ENCODE results near the gene KRTAP5-1. TPM values are rescaled to one million over a fixed set of nuclear protein-coding genes. Genes with fewer than 3 reads are reported as not detected.

KRTAP5-1 gene
- total and polyA plus RNA-seq, 10 of the 15 experiments (the other 5 are each of a cell fraction or from before 2014, with no cell fraction given): not detected

DNA sequence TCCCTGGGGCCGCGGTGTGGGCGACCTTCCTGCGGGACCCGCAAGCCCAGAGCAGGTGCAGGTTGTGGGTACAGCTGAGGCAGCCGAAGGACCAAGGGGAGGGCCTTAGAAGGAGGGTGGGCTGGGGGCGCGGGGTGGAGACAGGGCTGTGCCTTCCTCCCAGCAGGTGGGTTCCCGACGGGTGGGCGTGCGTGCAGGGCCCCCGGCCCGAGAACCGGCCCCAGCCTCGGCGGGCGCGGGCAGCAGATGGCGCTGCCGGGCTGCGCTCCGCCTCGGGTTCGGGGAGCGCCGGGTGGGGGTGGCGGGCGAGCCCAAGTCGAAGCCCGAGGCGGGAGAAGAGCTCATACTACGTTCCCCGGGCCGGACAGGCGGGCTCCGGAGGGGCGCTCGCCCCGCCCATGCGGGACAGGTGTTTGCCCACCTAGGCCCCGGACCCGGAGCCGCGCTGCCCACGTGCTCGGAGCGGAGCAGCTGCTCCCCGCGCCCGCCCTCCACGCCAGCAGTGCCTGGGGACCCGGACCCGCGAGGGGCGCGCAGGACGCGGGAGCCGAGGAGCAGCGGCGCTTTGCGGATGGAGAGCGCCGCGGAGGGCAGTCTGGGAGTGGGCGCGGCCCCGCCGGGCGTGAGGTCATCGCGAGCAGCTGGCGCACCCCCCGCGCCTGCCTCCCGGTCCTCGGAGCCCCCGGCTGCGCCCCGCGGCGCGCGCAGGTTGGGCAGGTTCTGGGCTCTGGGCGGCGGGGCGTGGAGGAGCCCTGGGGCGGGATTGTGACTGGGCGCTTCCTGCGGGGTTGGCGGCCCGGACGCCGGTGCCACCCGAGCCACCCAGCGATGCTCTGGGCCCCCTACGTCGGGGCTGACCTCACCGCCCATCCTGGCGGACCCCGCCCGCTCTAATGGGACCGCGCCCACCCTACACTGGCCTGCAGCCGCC lies 38.3 kb downstream of the KRTAP5-1 start:
- ChIA-PET SMC1A (ENCODE audit: uncharacterized antibody, unreplicated experiment) (no interaction called here), CTCF (interaction anchor here (0.6 to 1.3 kb wide), 4 partner anchors 9 to 28 kb away, joined by 3 to 10 read pairs (median 4); no protein-coding TSS in a partner anchor), RAD21 (ENCODE audit: unreplicated experiment) (interaction anchor here (1.0 to 2.1 kb wide), 3 partner anchors 27 to 49 kb away, joined by 3 to 23 read pairs (median 5); no protein-coding TSS in a partner anchor), POLR2A (no interaction called here)
- 6% methylated on average over 68 of the region's 106 CpGs for WGBS (ENCODE audit: insufficient coverage, insufficient replicate concordance, low lambda C conversion rate, missing lambda C conversion rate)
- no peaks in the 10 kb centered on the region for H3K79me2 ChIP-seq (ENCODE audit: control insufficient read depth, insufficient read depth, low read length)
- H3K4me1 ChIP-seq (ENCODE audit: control insufficient read depth, insufficient read depth, low read length): no peaks in the 10 kb centered on the region
- TF ChIP-seq SIN3A (IDR thresholded peaks at IDR 0.05; ENCODE audit: low read depth, low read length) (no peak), LARP7 (IDR thresholded peaks at IDR 0.05) (0 out of 2 replicates have a peak, but pooled peaks have one; percentile 32), IKZF1 (conservative IDR thresholded peaks at IDR 0.05) (0 out of 2 replicates have a peak, but pooled peaks have one; percentile 21), SMAD5 (IDR thresholded peaks at IDR 0.05; ENCODE audit: low read depth) (no peak), SMC3 (IDR thresholded peaks at IDR 0.05; ENCODE audit: borderline replicate concordance, low read length) (peak; percentile 34; the same call in 1 of the 2 replicates), BHLHE40 (IDR thresholded peaks at IDR 0.05; ENCODE audit: borderline replicate concordance in 1 of 2, low read depth in 2 of 2, low read length in 1 of 2) (peak in 1 of 2 experiments; percentile 43; a peak in 1 of 4 replicates), RAD21 (IDR thresholded peaks at IDR 0.05; ENCODE audit: insufficient read depth, low read depth, low read length) (peak; percentile 50)
- TF ChIP-seq, protein P1, sequence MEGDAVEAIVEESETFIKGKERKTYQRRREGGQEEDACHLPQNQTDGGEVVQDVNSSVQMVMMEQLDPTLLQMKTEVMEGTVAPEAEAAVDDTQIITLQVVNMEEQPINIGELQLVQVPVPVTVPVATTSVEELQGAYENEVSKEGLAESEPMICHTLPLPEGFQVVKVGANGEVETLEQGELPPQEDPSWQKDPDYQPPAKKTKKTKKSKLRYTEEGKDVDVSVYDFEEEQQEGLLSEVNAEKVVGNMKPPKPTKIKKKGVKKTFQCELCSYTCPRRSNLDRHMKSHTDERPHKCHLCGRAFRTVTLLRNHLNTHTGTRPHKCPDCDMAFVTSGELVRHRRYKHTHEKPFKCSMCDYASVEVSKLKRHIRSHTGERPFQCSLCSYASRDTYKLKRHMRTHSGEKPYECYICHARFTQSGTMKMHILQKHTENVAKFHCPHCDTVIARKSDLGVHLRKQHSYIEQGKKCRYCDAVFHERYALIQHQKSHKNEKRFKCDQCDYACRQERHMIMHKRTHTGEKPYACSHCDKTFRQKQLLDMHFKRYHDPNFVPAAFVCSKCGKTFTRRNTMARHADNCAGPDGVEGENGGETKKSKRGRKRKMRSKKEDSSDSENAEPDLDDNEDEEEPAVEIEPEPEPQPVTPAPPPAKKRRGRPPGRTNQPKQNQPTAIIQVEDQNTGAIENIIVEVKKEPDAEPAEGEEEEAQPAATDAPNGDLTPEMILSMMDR (IDR thresholded peaks at IDR 0.05 in 2 of 3, conservative IDR thresholded peaks at IDR 0.05 in 1 of 3; ENCODE audit: control insufficient read depth in 2 of 3, extremely low read depth in 1 of 3, insufficient read depth in 1 of 3, low read depth in 3 of 3, low read length in 3 of 3): peak; percentile 43 to 53 (median 48); a peak in 5 of 6 replicates
- FAIRE-seq (no peak), DNase-seq (ENCODE audit: low read depth, low spot score) (no peak), ATAC-seq (peak; percentile 81)
- peaks cover 0 to 4% of the 10 kb centered on the region in 2 experiments; a peak in 2 of 4 replicates for H3K27me3 ChIP-seq (replicated peaks in 1 of 2; ENCODE audit: control insufficient read depth in 2 of 2, insufficient read depth in 2 of 2, low read length in 1 of 2)
- no peaks in the 10 kb centered on the region for H3K36me3 ChIP-seq (ENCODE audit: control insufficient read depth in 2 of 2, insufficient read depth in 2 of 2, low read length in 1 of 2)
- no peak overlapping the region for H3K27ac ChIP-seq (ENCODE audit: control insufficient read depth, insufficient read depth)
- H3K4me3 ChIP-seq: no peak overlapping the region
- H3K9ac ChIP-seq (ENCODE audit: control insufficient read depth, insufficient read depth, low read length): no peak overlapping the region
- no peaks in the 10 kb centered on the region for H4K20me1 ChIP-seq (ENCODE audit: control insufficient read depth, insufficient read depth)
- intact Hi-C loops (cut with micrococcal nuclease; ENCODE audit: unreplicated experiment) (no loop called here), in situ Hi-C loops (cut with MboI) (no loop called here)
- no TSS peak for BruUV-seq (replicated peaks)
- H2AFZ ChIP-seq (ENCODE audit: control insufficient read depth, low read depth, low read length): no peak overlapping the region; the same call in 1 of the 2 replicates
- H3K9me3 ChIP-seq (replicated peaks; ENCODE audit: control insufficient read depth, insufficient read depth, low read length): no peaks in the 10 kb centered on the region
- 0 out of 2 replicates have a peak overlapping the region, but pooled peaks have one; percentile 9 for H3K4me2 ChIP-seq (ENCODE audit: control insufficient read depth, insufficient read depth)
